Measurements from ENCODE around the gene PARP2.
"Not testable (repeated sequence)": the region's sequence is repeated elsewhere in the genome, so short reads cannot be mapped to it uniquely, and the experiment has no call there.

Gene PARP2, protein sequence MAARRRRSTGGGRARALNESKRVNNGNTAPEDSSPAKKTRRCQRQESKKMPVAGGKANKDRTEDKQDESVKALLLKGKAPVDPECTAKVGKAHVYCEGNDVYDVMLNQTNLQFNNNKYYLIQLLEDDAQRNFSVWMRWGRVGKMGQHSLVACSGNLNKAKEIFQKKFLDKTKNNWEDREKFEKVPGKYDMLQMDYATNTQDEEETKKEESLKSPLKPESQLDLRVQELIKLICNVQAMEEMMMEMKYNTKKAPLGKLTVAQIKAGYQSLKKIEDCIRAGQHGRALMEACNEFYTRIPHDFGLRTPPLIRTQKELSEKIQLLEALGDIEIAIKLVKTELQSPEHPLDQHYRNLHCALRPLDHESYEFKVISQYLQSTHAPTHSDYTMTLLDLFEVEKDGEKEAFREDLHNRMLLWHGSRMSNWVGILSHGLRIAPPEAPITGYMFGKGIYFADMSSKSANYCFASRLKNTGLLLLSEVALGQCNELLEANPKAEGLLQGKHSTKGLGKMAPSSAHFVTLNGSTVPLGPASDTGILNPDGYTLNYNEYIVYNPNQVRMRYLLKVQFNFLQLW

DNA sequence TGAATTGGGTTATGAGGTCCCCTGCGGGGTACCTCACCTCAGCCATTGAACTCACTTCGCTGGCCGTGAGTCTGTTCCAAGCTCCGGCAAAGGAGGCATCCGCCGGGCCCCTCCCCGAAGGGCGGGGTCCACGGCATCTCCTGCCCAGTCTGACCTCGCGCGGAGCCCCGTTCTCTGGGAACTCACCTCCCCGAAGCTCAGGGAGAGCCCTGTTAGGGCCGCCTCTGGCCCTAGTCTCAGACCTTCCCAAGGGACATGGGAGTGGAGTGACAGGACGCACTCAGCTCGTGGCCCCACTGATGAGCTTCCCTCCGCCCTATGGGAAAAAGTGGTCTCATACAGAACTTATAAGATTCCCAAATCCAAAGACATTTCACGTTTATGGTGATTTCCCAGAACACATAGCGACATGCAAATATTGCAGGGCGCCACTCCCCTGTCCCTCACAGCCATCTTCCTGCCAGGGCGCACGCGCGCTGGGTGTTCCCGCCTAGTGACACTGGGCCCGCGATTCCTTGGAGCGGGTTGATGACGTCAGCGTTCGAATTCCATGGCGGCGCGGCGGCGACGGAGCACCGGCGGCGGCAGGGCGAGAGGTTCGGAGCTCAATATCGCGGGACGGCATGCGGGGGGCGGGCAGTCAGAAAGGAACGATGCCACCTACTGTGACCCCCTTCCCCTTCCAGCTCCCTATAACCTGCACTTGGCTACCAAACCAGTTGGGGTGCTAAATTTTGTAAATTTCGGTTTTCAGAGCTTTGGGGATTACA lies at the start of gene PARP2:
Gene PARP2 (plus strand): TSS at position 544 of the 770 bp plus-strand sequence. CDS start 7 bp downstream, at position 551.
- peak; percentile 89 for DNase-seq (ENCODE audit: low spot score)

- DNase-seq (ENCODE audit: low spot score): no peak
These were observed 48.8 kb upstream of the PARP2 start for GRCh38 chr14:20294636-20295035.

DNA sequence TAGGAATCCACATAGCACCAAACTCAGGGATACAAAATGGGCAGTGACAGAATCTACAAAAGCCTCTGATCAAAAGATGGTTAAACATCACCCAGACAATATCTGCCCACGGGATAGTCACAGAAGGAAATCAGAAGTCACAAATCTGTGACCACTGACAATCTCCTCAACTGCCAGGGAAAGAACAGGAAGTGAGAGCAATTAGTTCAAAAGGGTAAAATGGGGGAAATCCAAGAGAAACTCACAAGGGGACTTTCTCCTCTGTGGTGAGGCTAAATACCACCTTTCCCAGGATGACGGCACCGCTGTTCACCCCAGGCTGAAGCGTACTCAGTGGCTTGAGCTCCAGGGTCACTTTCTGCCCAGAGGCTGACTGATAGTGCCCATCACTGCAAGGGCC lies 48.4 kb upstream of the PARP2 start:
- no peak for DNase-seq (ENCODE audit: low spot score)

DNA sequence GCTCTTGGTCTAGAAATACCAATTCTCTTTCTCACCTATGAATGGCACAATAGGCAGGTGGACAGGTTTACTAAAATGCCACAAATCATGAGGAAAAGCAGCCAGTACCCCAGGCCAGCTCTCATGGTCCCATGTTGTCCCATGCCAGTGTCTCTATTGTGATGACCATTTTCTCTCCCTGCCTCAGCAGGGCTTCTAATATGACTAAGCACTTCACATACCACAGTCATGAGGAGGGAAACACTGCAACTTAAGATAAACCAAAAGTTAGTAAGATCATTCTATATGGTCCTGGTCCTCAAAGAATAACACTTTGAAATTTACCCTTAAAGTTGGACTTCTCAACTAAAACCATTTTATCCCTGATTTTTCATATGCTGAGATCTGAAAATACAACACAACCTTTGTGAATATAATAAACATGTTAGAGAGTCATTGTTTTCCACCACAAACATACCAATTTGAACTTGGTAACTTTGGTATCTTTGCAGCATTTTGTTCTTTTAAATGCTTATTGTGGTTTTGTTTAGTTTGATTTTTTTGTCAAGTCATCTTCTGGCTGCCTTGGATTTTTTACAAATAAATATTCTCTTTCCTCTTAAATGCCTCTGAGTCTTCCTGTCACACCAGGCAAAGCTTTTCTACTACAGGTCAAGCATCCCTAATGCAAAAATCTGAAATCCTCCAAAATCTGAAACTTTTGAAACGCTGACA lies 41.2 kb upstream of the PARP2 start:
- DNase-seq (ENCODE audit: low spot score): no peak

- DNase-seq (ENCODE audit: low spot score): peak; percentile 86
These were observed 38.0 kb upstream of the PARP2 start, which contains the start of gene TTC5 for GRCh38 chr14:20305265-20306078. TSS of gene TTC5 (minus strand) at chr14:20305951. CDS start at chr14:20305937, 14 bp downstream.

DNA sequence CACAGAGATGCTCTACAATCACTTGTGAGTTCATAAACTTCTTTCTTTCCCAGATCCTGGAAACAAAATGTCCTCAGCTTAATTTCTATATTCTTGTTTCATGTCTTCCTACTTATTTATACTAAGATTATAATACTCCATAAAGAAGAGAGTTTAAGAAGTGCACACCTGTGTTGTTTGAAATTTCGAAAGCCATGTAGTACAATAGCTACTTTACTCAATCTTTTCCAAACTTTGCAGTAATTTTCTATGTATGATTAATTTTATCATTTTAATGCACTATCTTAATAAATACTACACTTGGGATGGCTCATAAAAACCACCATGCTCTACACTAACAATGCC lies 37.4 kb upstream of the PARP2 start:
- DNase-seq (ENCODE audit: low spot score): no peak

DNA sequence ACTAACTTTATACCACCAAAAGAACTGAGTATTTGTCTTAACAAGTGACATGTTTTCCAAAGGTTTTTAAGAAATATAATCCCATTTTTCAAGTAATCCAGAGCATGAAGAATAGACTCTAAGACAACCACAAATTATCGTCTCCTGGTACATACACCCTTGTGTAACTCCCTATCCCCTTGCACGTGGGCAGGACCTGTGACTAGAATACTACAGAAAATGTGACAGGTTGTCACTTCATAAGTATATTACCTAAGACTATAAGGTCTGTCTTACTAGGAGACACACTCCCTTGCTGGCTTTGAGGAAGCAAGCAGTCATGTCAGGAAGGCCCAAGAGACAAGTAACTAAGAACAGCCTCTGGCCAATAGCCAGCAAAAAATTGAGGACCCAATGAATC lies 29.4 kb upstream of the PARP2 start:
- no peak for DNase-seq (ENCODE audit: low spot score)

DNA sequence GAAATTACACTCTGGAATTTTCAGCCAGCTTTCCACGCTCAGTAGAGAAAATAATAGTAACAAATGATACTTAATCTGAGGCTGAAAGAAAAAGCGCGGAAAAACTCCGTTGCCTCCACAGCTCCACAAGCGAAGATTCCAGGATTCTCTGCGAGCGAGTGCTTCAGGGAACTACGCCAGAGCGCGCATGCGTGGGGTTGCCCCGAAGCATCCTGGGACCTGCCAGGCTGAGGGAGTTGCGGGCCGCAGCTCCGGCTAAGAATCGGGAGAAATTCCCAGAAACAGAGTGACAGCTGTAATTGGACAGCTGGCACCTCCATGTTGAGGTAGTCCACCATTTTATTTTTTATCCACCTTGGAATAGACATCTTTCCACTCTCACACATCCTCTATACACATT lies 25.7 kb upstream of the PARP2 start:
- DNase-seq (ENCODE audit: low spot score): no peak

GRCh38 chr14:20327005-20327869 lies 16.2 kb upstream of the PARP2 start:
- peak; percentile 51 for DNase-seq (ENCODE audit: low spot score)

- no peak for DNase-seq (ENCODE audit: low spot score)
These were observed 14.7 kb upstream of the PARP2 start for GRCh38 chr14:20328705-20329104.

DNA sequence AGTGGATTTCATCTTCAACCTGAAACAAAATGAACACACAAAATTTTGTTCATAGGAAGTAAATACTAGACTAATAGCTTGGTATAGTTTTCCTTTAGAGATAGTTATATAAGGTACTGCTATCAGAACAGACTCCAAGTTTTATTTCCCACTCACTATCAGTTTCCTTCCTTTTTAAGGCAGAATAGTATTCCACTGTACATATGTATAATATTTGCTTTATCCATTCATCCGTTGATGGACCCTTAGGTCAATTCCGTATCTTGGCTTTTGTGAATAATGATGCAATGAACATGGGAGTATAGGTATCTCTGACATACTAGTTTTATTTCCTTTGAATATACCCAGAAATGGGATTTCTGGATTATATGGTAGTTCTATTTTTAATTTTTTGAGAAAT lies 14.1 kb upstream of the PARP2 start:
- no peak for DNase-seq (ENCODE audit: low spot score)

DNA sequence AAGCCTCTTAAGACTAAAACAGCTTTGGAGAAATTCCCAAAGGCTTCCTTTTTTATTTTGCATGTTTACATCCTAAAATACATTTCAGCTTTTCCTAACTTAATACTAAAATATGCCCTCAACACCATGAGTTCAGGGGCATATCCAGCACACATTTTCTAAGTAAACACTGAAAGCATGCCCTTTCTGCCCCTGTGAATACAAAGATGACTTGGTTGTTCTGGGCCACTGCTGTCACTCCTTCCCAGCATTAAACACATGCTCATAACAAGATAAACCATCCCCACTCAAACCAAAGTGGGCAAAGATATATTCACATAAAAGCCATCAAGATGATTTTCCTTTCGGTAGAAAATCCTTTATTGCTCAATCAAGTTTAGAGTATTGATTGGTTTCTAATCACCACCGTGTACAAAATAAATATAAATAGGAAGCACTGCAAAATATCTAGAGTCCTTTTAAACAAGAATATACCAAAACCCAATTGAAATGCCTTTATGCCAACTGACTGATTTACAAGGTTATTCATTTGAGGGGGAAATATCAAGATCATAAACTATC lies 12.3 kb upstream of the PARP2 start:
- DNase-seq (ENCODE audit: low spot score): no peak

DNA sequence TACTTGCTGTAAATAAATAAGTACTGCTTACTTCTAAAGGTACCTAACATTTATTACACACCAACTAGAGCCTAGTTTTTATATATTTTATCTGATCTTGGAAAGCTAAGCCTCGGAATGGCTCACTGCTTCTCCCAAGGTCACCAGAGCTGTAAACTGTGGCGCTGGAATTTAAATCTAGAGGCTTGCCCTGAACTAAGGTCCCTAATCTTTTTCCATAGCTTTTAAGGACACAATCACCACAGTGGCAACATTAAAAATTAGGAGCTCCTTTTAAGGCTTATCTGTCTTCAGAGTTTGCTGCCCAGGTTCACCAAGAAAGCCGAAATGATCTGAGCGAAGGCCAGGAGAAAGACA lies 11.0 kb upstream of the PARP2 start:
- DNase-seq (ENCODE audit: low spot score): peak; percentile 20

DNA sequence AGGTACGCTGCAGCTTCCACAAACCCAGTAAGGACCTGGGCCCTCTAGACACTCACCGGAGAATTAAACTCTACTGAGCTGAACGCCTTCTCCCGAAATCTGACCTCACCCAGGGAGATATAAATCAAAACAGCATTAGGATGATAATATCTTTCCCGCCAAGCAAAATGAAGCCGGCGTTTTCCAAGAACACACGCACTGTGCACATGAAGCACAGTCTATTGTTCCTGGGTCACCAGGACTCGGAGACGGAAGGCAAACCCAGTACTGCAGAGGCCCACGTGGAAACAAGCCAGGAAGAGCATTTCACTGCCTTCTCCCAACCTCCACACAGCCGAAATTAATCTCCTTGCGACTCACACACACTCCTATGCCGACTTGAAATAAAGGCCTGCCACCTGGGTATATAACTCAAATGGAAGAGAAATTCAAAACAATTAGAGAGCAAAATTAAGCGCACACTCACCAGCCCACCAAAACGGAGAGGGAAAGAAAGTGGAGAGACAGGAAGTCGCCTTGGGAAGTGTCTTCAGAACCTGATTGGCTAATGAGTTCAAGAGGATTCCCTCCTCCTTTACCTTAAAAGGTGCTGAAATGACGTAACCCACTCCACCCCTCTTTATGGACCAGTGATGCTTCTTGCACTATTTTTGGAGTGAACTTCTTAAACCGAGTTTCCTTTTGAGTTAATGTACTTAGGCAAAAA lies 10.5 kb upstream of the PARP2 start, which contains the start of gene CCNB1IP1:
Gene CCNB1IP1 (minus strand): TSS at position 492 of the 706 bp plus-strand sequence. CDS start 16,756 bp downstream, outside the sequence.
- peak; percentile 80 for DNase-seq (ENCODE audit: low spot score)

DNA sequence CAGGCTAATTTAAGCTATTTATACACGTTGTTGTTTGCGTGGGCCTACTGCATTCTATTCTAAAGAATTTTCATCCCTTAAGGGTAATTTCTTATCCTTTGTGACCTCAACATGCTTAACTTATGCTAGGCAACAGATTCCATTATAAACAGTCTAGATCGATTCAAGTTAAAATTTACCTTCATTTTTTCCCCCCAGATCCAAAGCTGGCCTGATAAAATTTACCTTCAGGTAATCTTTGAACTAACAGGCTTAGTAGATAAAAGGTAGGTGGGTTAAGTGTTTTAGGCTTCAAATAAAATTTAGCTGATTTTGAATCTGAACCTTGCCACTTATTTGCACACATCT lies 10.0 kb upstream of the PARP2 start:
- no peak for DNase-seq (ENCODE audit: low spot score)

DNA sequence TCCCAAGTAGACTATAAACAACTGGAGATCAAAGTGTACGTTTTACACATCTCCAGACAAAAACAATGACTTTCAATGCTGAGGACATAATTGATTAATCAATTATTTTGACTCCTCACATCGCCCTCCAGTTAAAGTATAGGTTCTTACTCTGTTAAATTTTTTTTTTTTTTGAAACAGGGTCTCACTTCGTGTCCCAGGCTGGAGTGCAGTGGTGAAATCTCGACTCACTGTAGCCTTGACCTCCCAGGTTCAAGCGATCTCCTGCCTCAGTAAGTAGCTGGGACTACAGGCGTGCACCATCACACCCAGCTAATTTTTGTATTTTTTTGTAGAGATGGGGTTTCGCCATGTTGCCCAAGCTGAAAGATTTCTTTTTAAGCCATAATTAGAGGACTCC lies 9.4 kb upstream of the PARP2 start:
- no peak for DNase-seq (ENCODE audit: low spot score)

- not testable (repeated sequence) for DNase-seq (ENCODE audit: low spot score)
These were observed 2.4 kb upstream of the PARP2 start for GRCh38 chr14:20341032-20341431.

DNA sequence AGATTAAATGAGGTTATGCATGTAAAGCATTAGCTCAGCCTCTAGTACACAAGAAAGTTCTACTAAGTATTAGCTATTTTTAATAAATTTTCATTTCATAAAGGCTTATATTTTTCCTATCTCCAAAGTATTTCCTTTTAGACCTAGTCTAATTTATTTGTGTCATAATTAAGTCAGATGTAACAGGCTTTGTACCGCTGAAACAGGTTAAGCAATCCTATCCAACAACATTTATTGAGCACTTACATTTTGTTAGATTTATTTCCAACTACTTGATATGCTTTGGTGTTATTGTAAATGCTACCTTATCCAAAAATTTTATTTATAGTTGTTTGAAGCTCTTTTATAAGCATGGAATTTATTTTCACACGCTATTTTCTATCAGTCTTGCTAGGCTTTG lies 1.8 kb upstream of the PARP2 start:
- no peak for DNase-seq (ENCODE audit: low spot score)

DNA sequence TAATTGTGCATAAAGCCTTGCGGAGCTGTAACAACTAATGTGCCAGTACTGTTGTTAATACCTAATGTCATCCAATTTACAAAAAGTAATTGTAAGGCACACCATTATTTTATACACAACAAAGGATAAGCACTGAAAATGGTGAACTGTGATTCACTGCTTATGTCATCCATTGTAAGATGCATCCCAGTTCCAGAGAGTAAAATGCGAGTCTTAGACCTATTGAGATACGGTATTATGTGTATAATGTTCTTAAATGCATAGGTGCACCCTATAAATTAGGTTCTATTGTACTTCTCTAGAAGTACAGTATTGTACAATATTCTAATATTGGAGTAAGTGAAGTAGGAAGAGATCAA lies 406 bp downstream of the PARP2 start:
- no peak for DNase-seq (ENCODE audit: low spot score)

DNA sequence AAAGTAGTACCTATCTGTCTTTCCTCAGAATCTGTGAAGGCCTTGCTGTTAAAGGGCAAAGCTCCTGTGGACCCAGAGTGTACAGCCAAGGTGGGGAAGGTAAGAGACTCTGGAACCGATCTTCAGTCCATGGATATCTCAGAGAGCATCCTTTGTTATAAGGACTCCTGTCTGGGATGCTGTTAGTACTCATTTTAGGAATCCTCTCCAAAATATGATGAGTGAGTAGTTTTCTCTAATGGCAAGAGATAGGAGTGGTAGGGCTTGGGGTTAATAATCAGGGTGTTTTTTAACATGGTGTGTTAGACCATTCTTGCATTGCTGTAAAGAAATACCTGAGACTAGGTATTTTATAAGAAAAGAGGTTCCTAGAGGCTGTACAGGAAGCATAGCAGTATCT lies 1.9 kb downstream of the PARP2 start:
- no peak for DNase-seq (ENCODE audit: low spot score)
